Epidermal melanocyte (primary cell): ENCODE measurements around the gene USH2A.

Source experiments
- DNase-seq: peaks from one replicate; pipeline ENCODE4 v3.0.0; 2011; ENCODE audit warnings: low spot score; ENCODE audit not compliant: insufficient read length

The USH2A gene

GRCh38 chr1:215963621-215964020, 459.6 kb downstream of the USH2A start:
- DNase-seq = no peak

DNA sequence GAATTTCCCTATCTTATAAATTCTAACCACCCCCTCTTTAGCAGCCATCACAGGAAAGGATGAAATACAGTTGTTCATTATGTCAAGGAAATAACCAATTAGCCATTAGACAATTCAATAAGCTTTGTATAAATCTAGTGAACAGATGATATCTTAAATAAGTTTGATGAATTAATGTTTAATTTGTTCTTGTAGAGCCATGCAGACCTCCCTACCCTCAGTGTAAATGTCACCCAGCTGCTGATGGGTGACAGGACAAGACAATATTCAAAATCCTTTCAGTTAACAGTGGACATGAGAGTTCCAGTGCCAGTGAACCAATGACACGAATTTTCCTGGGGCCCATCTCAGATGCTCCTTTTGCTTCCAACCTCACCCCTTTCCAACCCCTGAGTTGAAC, 460.2 kb downstream of the USH2A start:
- no peak for DNase-seq

DNA sequence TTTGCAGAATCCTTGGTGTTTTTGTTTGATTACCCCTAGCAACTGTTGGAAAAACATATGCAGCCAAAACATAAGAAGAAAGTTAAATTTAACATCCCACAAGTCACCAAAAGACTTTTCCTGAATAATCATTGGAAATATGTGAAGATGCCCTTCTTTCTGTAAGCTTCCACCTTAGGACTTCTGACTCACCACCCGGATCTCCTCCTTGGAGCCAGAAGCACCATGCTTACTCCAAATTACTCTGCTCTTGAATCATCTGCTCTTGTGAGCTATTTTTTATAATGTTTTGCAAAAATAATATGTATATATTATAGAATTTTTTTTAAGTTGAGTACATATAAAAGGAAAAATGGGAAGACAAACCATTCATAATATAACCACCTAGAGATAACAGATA, 464.4 kb downstream of the USH2A start:
- DNase-seq = no peak

DNA sequence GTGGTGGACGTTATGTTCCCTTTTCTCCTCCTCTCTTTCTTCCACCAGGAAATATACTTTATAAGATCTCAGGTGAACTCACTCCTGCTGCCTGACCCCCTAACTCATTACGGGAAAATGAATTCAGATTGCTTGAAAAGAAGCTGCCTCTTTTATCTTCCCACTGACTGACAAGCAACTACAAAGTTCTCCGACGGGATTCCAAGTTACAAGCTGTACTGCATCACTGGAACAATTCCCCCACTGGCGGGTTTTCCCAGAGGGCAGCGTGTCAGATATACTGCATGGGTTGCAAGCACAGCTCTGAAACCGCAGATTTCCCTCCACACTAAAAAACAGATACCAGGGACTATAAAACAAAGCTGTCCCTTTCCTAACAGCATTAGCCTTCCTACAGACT, 465.6 kb downstream of the USH2A start:
- peak; percentile 24 for DNase-seq

DNA sequence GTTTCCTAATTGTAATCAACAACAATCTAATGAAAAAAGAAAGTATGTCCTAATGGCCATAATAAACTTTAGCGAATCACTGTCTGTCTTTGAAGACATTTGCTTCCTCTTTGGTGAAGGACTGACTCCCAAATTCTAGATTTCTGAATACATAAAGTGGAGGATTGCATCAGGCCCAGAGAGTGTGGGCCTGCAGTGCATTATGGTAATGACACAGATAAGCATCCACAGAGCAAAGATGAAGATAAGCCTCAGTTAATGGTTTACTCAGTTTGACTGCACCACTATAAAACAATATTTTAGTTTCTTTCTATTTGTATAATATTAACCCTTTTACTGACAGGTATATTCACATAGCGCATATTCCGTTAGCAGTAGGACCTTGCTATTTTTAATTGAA, 490.7 kb downstream of the USH2A start:
- no peak for DNase-seq

GRCh38 chr1:215926670-215927069, 496.6 kb downstream of the USH2A start:
- DNase-seq = no peak

GRCh38 chr1:215923129-215923824, 500.0 kb downstream of the USH2A start:
- no peak for DNase-seq

GRCh38 chr1:215911406-215911968, 511.8 kb downstream of the USH2A start:
- no peak for DNase-seq

- no peak for DNase-seq
Observed at GRCh38 chr1:215905493-215906115, 517.6 kb downstream of the USH2A start.

GRCh38 chr1:215900684-215901083, 522.6 kb downstream of the USH2A start:
- DNase-seq = no peak

DNA sequence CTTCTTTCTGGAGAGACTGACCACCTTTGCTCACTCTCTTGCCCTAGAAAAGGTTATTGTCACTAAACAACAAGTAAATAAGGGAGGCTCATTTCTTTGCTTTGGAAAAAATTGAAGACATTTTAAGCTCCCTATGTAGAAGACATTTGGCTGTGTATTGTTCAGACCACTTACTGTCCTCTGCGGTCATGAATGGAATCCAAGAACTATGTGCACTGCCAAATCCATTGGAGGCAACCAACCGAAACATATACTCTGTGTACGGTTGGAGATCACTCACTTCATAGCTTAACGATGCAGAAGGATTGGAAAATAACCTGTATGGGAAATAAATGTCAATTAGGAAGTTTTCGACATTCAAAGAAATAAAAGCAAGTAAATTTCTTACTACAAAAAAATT, 523.3 kb downstream of the USH2A start:
- no peak for DNase-seq

- no peak for DNase-seq
Observed at GRCh38 chr1:215895893-215896292, 527.4 kb downstream of the USH2A start.

- DNase-seq = no peak
Observed at GRCh38 chr1:215895276-215895675, 528.0 kb downstream of the USH2A start.

DNA sequence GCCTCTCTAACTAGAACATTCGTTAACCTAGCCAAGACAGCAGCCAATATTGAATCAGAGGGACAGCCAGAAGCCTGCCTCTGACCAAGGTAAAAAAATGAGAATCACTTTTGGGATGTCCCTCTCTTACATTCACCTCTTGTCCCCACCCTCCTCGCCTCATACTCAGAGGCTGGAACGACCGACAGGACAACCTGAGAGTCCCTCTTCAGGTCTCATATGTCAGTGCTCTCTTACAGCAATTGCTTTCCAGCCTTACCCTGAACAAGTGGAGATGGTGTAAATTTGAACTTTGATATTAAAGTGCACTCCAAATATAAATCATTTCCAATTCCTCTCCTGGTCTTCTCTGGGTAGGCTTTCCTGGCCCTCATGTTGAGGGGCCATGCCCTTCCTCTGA, 528.6 kb downstream of the USH2A start:
- DNase-seq = no peak

GRCh38 chr1:215891266-215892057, 531.8 kb downstream of the USH2A start:
- DNase-seq = no peak

DNA sequence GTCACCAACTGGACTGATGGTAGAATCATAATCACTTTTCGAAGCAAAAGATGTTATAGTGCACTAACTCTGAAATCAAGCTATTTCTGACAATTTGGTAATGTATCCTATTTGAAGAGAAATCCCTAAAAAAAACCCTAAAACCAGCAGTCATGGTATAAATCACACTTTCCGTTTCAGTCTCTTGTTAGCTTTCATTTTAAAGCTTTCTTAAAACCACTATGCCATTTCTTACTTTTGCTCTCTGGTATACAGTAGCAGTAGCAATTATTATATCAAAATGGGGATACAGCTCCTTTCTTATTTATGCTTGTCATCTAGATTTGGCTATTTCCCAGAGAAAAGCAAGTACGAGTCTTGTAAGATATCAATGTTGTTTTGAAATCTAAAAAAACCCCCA, 532.8 kb downstream of the USH2A start:
- DNase-seq = no peak

DNA sequence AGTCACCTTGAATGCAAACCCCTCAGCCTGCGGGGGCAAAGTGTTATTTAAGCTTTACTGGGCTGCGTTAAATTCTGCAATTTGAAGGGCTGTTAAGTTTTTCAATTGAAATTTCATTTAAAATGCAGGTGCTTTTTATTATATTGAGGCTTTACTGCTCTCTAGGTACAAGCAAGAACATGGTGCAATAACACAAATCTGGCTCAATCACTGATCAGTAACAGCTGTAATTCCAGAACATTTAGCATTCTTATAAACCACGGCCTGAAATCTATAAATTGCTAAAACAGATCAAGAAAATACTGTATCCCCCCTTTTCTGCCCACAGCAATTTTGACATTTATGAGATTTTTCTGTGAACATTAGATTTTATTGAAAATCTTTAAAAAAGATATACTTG, 533.4 kb downstream of the USH2A start:
- DNase-seq = no peak

GRCh38 chr1:215888159-215888558, 535.1 kb downstream of the USH2A start:
- DNase-seq = no peak

- DNase-seq = no peak
Observed at GRCh38 chr1:215887627-215888026, 535.6 kb downstream of the USH2A start.

GRCh38 chr1:215883004-215883403, 540.2 kb downstream of the USH2A start:
- DNase-seq = no peak

DNA sequence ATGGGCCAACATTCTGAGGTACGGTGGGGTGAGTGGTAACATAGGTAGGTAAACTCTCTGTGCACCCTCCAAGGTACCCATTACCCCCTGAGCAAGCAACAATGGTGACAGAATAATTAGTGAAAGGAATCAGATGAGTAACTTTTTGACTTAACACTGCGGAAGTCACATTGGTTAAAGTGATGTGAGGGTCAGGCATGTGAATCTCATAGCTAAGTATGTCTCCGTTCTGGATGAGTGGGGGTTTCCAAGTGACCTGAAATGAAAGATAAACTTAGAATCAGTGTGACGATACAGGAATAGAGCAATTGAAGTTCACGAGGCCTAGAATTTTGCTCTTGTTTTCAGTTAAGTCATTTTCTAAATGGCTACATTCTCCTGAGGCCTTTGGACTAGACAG, 544.4 kb downstream of the USH2A start:
- DNase-seq = no peak

- DNase-seq = no peak
Observed at GRCh38 chr1:215878128-215878527, 545.1 kb downstream of the USH2A start.
